ENCODE data around the gene EID1.
"Not testable (repeated sequence)": the region's sequence is repeated elsewhere in the genome, so short reads cannot be mapped to it uniquely, and the experiment has no call there.

Gene EID1

GRCh38 chr15:48888836-48889235, 10.9 kb downstream of the EID1 start:
- Mint-ChIP-seq H3K4me1 (peaks cover 10% of the 10 kb centered on the region), H3K9me3 (no peaks in the 10 kb centered on the region), H3K27ac (no peak overlapping the region), H3K4me3 (no peak overlapping the region), H3K36me3 (no peaks in the 10 kb centered on the region)
- ATAC-seq (no peak), DNase-seq (ENCODE audit: low spot score in 2 of 2) (no peak)

- Mint-ChIP-seq H3K36me3 (no peaks in the 10 kb centered on the region), H3K27ac (no peak overlapping the region), H3K4me3 (no peak overlapping the region), H3K9me3 (no peaks in the 10 kb centered on the region), H3K4me1 (peaks cover 10% of the 10 kb centered on the region)
- ATAC-seq (no peak), DNase-seq (ENCODE audit: low spot score in 2 of 2) (no peak)
Observed at GRCh38 chr15:48889925-48890324, 12.0 kb downstream of the EID1 start.

- Mint-ChIP-seq H3K36me3 (no peaks in the 10 kb centered on the region), H3K9me3 (no peaks in the 10 kb centered on the region), H3K4me1 (peaks cover 10% of the 10 kb centered on the region), H3K4me3 (no peak overlapping the region), H3K27ac (no peak overlapping the region)
- no peak for ATAC-seq
- no peak for DNase-seq (ENCODE audit: low spot score in 2 of 2)
Observed at GRCh38 chr15:48890375-48890972, 12.5 kb downstream of the EID1 start.

- Mint-ChIP-seq H3K4me3 (no peak overlapping the region), H3K9me3 (no peaks in the 10 kb centered on the region), H3K36me3 (no peaks in the 10 kb centered on the region), H3K4me1 (peaks cover 10% of the 10 kb centered on the region), H3K27ac (no peak overlapping the region)
- ATAC-seq (no peak), DNase-seq (ENCODE audit: low spot score in 2 of 2) (no peak)
Observed at GRCh38 chr15:48891232-48891765, 13.4 kb downstream of the EID1 start.

- no peaks in the 10 kb centered on the region for H3K9me3 Mint-ChIP-seq
- H3K36me3 Mint-ChIP-seq = no peaks in the 10 kb centered on the region
- peaks cover 9% of the 10 kb centered on the region for H3K4me1 Mint-ChIP-seq
- no peak for DNase-seq (ENCODE audit: low spot score in 2 of 2)
- ATAC-seq = no peak
- no peak overlapping the region for H3K27ac Mint-ChIP-seq
- H3K4me3 Mint-ChIP-seq = no peak overlapping the region
Observed at GRCh38 chr15:48893311-48893710, 15.4 kb downstream of the EID1 start.

- Mint-ChIP-seq H3K4me1 (peaks cover 6% of the 10 kb centered on the region), H3K27ac (no peak overlapping the region), H3K9me3 (no peaks in the 10 kb centered on the region), H3K4me3 (no peak overlapping the region), H3K36me3 (no peaks in the 10 kb centered on the region)
- DNase-seq (ENCODE audit: low spot score in 2 of 2) (no peak), ATAC-seq (peak; percentile 28)
Observed at GRCh38 chr15:48896869-48897814, 19.2 kb downstream of the EID1 start.

GRCh38 chr15:48898032-48898431, 20.1 kb downstream of the EID1 start:
- Mint-ChIP-seq H3K27ac (no peak overlapping the region), H3K9me3 (no peaks in the 10 kb centered on the region), H3K36me3 (no peaks in the 10 kb centered on the region), H3K4me1 (peaks cover 6% of the 10 kb centered on the region), H3K4me3 (no peak overlapping the region)
- DNase-seq (ENCODE audit: low spot score in 2 of 2) = no peak
- peak; percentile 34 for ATAC-seq

- Mint-ChIP-seq H3K27ac (no peak overlapping the region), H3K4me1 (peaks cover 6% of the 10 kb centered on the region), H3K4me3 (no peak overlapping the region), H3K36me3 (no peaks in the 10 kb centered on the region), H3K9me3 (no peaks in the 10 kb centered on the region)
- ATAC-seq (no peak), DNase-seq (ENCODE audit: low spot score in 2 of 2) (no peak)
Observed at GRCh38 chr15:48898446-48898845, 20.5 kb downstream of the EID1 start.

GRCh38 chr15:48899793-48900192, 21.9 kb downstream of the EID1 start:
- DNase-seq (ENCODE audit: low spot score in 2 of 2) (no peak), ATAC-seq (no peak)
- Mint-ChIP-seq H3K9me3 (no peaks in the 10 kb centered on the region), H3K27ac (no peak overlapping the region), H3K4me3 (no peak overlapping the region), H3K36me3 (no peaks in the 10 kb centered on the region), H3K4me1 (peaks cover 6% of the 10 kb centered on the region)

- H3K9me3 Mint-ChIP-seq = no peaks in the 10 kb centered on the region
- no peak for DNase-seq (ENCODE audit: low spot score in 2 of 2)
Observed at GRCh38 chr15:48904758-48905157, 26.8 kb downstream of the EID1 start.

GRCh38 chr15:48905216-48905615, 27.3 kb downstream of the EID1 start:
- Mint-ChIP-seq H3K27ac (peak overlapping the region; percentile 76), H3K4me1 (peaks cover 8% of the 10 kb centered on the region), H3K36me3 (no peaks in the 10 kb centered on the region), H3K4me3 (no peak overlapping the region), H3K9me3 (no peaks in the 10 kb centered on the region)
- ATAC-seq (no peak), DNase-seq (ENCODE audit: low spot score in 2 of 2) (no peak)

More at GRCh38 chr15:48904758-48905157, 26.8 kb downstream of the EID1 start:
- Mint-ChIP-seq H3K4me1 (peaks cover 8% of the 10 kb centered on the region), H3K4me3 (no peak overlapping the region), H3K36me3 (no peaks in the 10 kb centered on the region), H3K27ac (peak overlapping the region; percentile 76)
- no peak for ATAC-seq

- Mint-ChIP-seq H3K27ac (peak overlapping the region; percentile 76), H3K4me3 (no peak overlapping the region), H3K4me1 (peaks cover 8% of the 10 kb centered on the region), H3K9me3 (peaks cover 2% of the 10 kb centered on the region), H3K36me3 (no peaks in the 10 kb centered on the region)
- DNase-seq (ENCODE audit: low spot score in 2 of 2) (no peak), ATAC-seq (no peak)
Observed at GRCh38 chr15:48905847-48906246, 27.9 kb downstream of the EID1 start.

GRCh38 chr15:48909313-48909712, 31.4 kb downstream of the EID1 start:
- not testable (repeated sequence) for ATAC-seq; H3K27ac Mint-ChIP-seq; H3K36me3 Mint-ChIP-seq; H3K4me1 Mint-ChIP-seq; H3K4me3 Mint-ChIP-seq; H3K9me3 Mint-ChIP-seq; DNase-seq (ENCODE audit: low spot score in 2 of 2)

- not testable (repeated sequence) for DNase-seq (ENCODE audit: low spot score in 2 of 2); H3K9me3 Mint-ChIP-seq; H3K27ac Mint-ChIP-seq; ATAC-seq; H3K36me3 Mint-ChIP-seq; H3K4me1 Mint-ChIP-seq; H3K4me3 Mint-ChIP-seq
Observed at GRCh38 chr15:48910554-48910953, 32.6 kb downstream of the EID1 start.

- peaks cover 2% of the 10 kb centered on the region for H3K9me3 Mint-ChIP-seq
- no peak overlapping the region for H3K27ac Mint-ChIP-seq
- ATAC-seq = no peak
- H3K36me3 Mint-ChIP-seq = no peaks in the 10 kb centered on the region
- no peaks in the 10 kb centered on the region for H3K4me1 Mint-ChIP-seq
- no peak for DNase-seq (ENCODE audit: low spot score in 2 of 2)
- no peak overlapping the region for H3K4me3 Mint-ChIP-seq
Observed at GRCh38 chr15:48913141-48913540, 35.2 kb downstream of the EID1 start.

- ATAC-seq = no peak
- H3K4me1 Mint-ChIP-seq = no peaks in the 10 kb centered on the region
- no peak overlapping the region for H3K27ac Mint-ChIP-seq
- H3K9me3 Mint-ChIP-seq = peaks cover 5% of the 10 kb centered on the region
- H3K4me3 Mint-ChIP-seq = no peak overlapping the region
- H3K36me3 Mint-ChIP-seq = no peaks in the 10 kb centered on the region
- no peak for DNase-seq (ENCODE audit: low spot score in 2 of 2)
Observed at GRCh38 chr15:48914717-48915116, 36.8 kb downstream of the EID1 start.

Measured in stimulated activated effector memory CD8-positive, alpha-beta T cell treated with anti-CD3 and anti-CD28 coated beads, Interleukin-12 subunit alpha, Interleukin-12 subunit beta, amount 100 ng/mL, for 72 hours (primary cell).